ENCODE results near the gene RAB10.

DNA sequence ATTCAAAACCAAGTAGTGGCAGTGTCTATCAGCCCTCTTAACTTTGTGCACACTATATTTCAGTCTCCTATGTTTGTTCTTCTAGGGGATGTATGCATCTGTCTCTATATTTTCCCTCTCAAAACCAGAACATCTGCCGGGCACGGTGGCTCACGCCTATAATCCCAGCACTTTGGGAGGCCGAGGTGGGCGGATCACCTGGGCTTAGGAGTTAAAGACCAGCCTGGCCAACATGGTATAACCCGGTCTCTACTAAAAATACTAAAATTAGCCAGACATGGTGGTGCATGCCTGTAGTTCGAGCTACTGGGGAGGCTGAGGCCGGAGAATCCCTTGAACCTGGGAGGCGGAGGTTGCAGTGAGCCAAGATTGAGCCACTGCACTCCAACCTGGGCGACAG is 129.1 kb downstream of the RAB10 start:
- TF ChIP-seq, protein P1, sequence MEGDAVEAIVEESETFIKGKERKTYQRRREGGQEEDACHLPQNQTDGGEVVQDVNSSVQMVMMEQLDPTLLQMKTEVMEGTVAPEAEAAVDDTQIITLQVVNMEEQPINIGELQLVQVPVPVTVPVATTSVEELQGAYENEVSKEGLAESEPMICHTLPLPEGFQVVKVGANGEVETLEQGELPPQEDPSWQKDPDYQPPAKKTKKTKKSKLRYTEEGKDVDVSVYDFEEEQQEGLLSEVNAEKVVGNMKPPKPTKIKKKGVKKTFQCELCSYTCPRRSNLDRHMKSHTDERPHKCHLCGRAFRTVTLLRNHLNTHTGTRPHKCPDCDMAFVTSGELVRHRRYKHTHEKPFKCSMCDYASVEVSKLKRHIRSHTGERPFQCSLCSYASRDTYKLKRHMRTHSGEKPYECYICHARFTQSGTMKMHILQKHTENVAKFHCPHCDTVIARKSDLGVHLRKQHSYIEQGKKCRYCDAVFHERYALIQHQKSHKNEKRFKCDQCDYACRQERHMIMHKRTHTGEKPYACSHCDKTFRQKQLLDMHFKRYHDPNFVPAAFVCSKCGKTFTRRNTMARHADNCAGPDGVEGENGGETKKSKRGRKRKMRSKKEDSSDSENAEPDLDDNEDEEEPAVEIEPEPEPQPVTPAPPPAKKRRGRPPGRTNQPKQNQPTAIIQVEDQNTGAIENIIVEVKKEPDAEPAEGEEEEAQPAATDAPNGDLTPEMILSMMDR (IDR thresholded peaks at IDR 0.05): no peak
- no peak for TF ChIP-seq POLR2AphosphoS5 (IDR thresholded peaks at IDR 0.05)
